BE2C (cell line): ENCODE measurements around the gene IRF2.

Source experiments
- DNase-seq: peaks from one replicate; pipeline ENCODE4 v3.0.0-alpha.2; 2020
- H3K27me3 ChIP-seq: fragments of 250-450 bp; sonication (Bioruptor Pico); 2 replicates; pipeline ENCODE4 v1.5.1; 2020; ENCODE audit warnings: mild to moderate bottlenecking
- H3K36me3 ChIP-seq: fragments of 250-450 bp; sonication (Bioruptor Pico); 2 replicates; pipeline ENCODE4 v1.5.1; 2020; ENCODE audit warnings: mild to moderate bottlenecking
- H3K4me1 ChIP-seq: fragments of 250-450 bp; sonication (Bioruptor Pico); 2 replicates; pipeline ENCODE4 v1.5.1; 2020
- H3K4me3 ChIP-seq: 2 replicates; pipeline ENCODE4 v1.5.1; 2011; ENCODE audit warnings: low read depth, low read length
- H3K9me3 ChIP-seq: fragments of 250-450 bp; sonication (Bioruptor Pico); 2 replicates; pipeline ENCODE4 v1.5.1; 2020
- CTCF ChIP-seq: IDR thresholded peaks from 2 replicates; pipeline ENCODE4 v1.5.1; 2012; ENCODE audit warnings: mild to moderate bottlenecking, low read depth, low read length

IRF2 gene

GRCh38 chr4:184386271-184386781, 88.0 kb downstream of the IRF2 start:
- Histone ChIP-seq H3K4me3 (no peak overlapping the region), H3K9me3 (no peaks in the 10 kb centered on the region), H3K27me3 (no peaks in the 10 kb centered on the region), H3K4me1 (peaks cover 11% of the 10 kb centered on the region), H3K36me3 (peaks cover 18% of the 10 kb centered on the region; the same call in 1 of the 2 replicates)
- DNase-seq: no peak
- TF ChIP-seq CTCF: no peak

GRCh38 chr4:184385705-184386141, 88.6 kb downstream of the IRF2 start:
- Histone ChIP-seq H3K4me3 (no peak overlapping the region), H3K36me3 (peaks cover 12% of the 10 kb centered on the region; the same call in 1 of the 2 replicates), H3K4me1 (peaks cover 11% of the 10 kb centered on the region), H3K27me3 (no peaks in the 10 kb centered on the region), H3K9me3 (no peaks in the 10 kb centered on the region)
- no peak for TF ChIP-seq CTCF
- DNase-seq: no peak

GRCh38 chr4:184384810-184385557, 89.4 kb downstream of the IRF2 start:
- Histone ChIP-seq H3K4me1 (peaks cover 11% of the 10 kb centered on the region), H3K27me3 (no peaks in the 10 kb centered on the region), H3K36me3 (peaks cover 12% of the 10 kb centered on the region; the same call in 1 of the 2 replicates), H3K9me3 (no peaks in the 10 kb centered on the region; the same call in 1 of the 2 replicates), H3K4me3 (no peak overlapping the region)
- TF ChIP-seq CTCF: no peak
- no peak for DNase-seq

GRCh38 chr4:184384056-184384809, 90.1 kb downstream of the IRF2 start:
- no peaks in the 10 kb centered on the region for H3K27me3 ChIP-seq
- H3K4me3 ChIP-seq: no peak overlapping the region
- no peaks in the 10 kb centered on the region; the same call in 1 of the 2 replicates for H3K9me3 ChIP-seq
- H3K4me1 ChIP-seq: peaks cover 11% of the 10 kb centered on the region
- DNase-seq: no peak
- peaks cover 10% of the 10 kb centered on the region; the same call in 1 of the 2 replicates for H3K36me3 ChIP-seq
- TF ChIP-seq CTCF: no peak

GRCh38 chr4:184383497-184384055, 90.8 kb downstream of the IRF2 start:
- no peaks in the 10 kb centered on the region for H3K27me3 ChIP-seq
- peaks cover 11% of the 10 kb centered on the region for H3K4me1 ChIP-seq
- H3K36me3 ChIP-seq: peaks cover 8% of the 10 kb centered on the region; the same call in 1 of the 2 replicates
- no peaks in the 10 kb centered on the region; the same call in 1 of the 2 replicates for H3K9me3 ChIP-seq
- TF ChIP-seq CTCF: no peak
- H3K4me3 ChIP-seq: no peak overlapping the region
- DNase-seq: no peak
